HepG2 (cell line): ENCODE measurements around the gene SLC4A11. TPM values are rescaled to one million over a fixed set of nuclear protein-coding genes. Genes with fewer than 3 reads are reported as not detected.

Experiments
- AHDC1 ChIP-seq: sonication (generic); formaldehyde crosslinking; IDR thresholded peaks from 2 replicates; pipeline ENCODE4 v1.5.1; 2020; ENCODE audit warnings: mild to moderate bottlenecking, missing genetic modification reagents, borderline replicate concordance
- FOSL1 ChIP-seq: sonication (generic); formaldehyde crosslinking; IDR thresholded peaks from 2 replicates; pipeline ENCODE4 v1.9.0; 2021; ENCODE audit warnings: missing genetic modification reagents, borderline replicate concordance
- HDAC2 ChIP-seq: sonication (generic); formaldehyde crosslinking; IDR thresholded peaks from 2 replicates; pipeline ENCODE4 v1.4.0; 2020; ENCODE audit warnings: missing genetic modification reagents
- KLF15 ChIP-seq: sonication (generic); formaldehyde crosslinking; IDR thresholded peaks from 2 replicates; pipeline ENCODE4 v1.8.1; 2023; ENCODE audit warnings: borderline replicate concordance, mild to moderate bottlenecking, inconsistent platforms, missing genetic modification reagents, mixed read lengths
- MTERF4 ChIP-seq: sonication (generic); formaldehyde crosslinking; IDR thresholded peaks from 2 replicates; pipeline ENCODE4 v1.8.0; 2023; ENCODE audit warnings: mild to moderate bottlenecking, missing genetic modification reagents
- NFAT5 ChIP-seq: sonication (generic); formaldehyde crosslinking; IDR thresholded peaks from 2 replicates; pipeline ENCODE4 v1.4.0; 2020; ENCODE audit warnings: missing genetic modification reagents
- NONO ChIP-seq, 2 experiments: fragments of 450-650 bp in 1 of 2; sonication (generic) in 1 of 2; formaldehyde crosslinking in 1 of 2; IDR thresholded peaks in 1 of 2; conservative IDR thresholded peaks in 1 of 2; 2 replicates each; pipeline versions ENCODE4 v1.6.1 to v1.8.0; 2017 to 2022; ENCODE audit warnings: mild to moderate bottlenecking in 1 of 2, missing genetic modification reagents in 1 of 2, moderate library complexity in 1 of 2
- RFXANK ChIP-seq: IDR thresholded peaks from 2 replicates; pipeline ENCODE4 v1.6.1; 2016
- TMF1 ChIP-seq: sonication (generic); formaldehyde crosslinking; IDR thresholded peaks from 2 replicates; pipeline ENCODE4 v1.8.1; 2022; ENCODE audit warnings: low read depth, missing genetic modification reagents
- ZNF124 ChIP-seq: sonication (generic); formaldehyde crosslinking; IDR thresholded peaks from 2 replicates; pipeline ENCODE4 v1.4.0; 2020; ENCODE audit warnings: missing genetic modification reagents
- ZNF317 ChIP-seq: sonication (generic); formaldehyde crosslinking; IDR thresholded peaks from 2 replicates; pipeline ENCODE4 v1.5.0; 2020; ENCODE audit warnings: mild to moderate bottlenecking, missing genetic modification reagents
- ZNF33A ChIP-seq: sonication (generic); formaldehyde crosslinking; IDR thresholded peaks from 2 replicates; pipeline ENCODE4 v1.5.1; 2020; ENCODE audit warnings: missing genetic modification reagents, mild to moderate bottlenecking, moderate library complexity, borderline replicate concordance
- ZNF639 ChIP-seq: conservative IDR thresholded peaks from 2 replicates; pipeline ENCODE4 v1.6.1; 2018; ENCODE audit warnings: missing genetic modification reagents
- polyA plus RNA-seq, 8 experiments: library from polyadenylated mRNA; depleted of rRNA in 3 of 8; stranded (reverse) in 7 of 8; unstranded in 1 of 8; fragments of >200 nt; fragmentation: Illumina TruSeq in 4 of 8; extraction: Trizol in 4 of 8; gene quantifications; 2 replicates each; pipeline versions ENCODE4 v1.2.1 to v1.2.3, GENCODE V29; 2011 to 2016; ENCODE audit warnings: low read depth in 4 of 8, missing spikeins in 1 of 8, mixed read lengths in 1 of 8; ENCODE audit not compliant: insufficient read depth in 1 of 8
- total RNA-seq, 5 experiments: library from RNA; depleted of rRNA; stranded (reverse); fragments of >200 nt; fragmentation: Illumina TruSeq; extraction: Trizol; gene quantifications; 2 replicates each; pipeline ENCODE4 v1.2.3, GENCODE V29; 2016; ENCODE audit warnings: low read depth in 1 of 5

Gene SLC4A11
- total and polyA plus RNA-seq, 2 of the 13 experiments (the other 11 are each of a cell fraction or from before 2014, with no cell fraction given): 3.9 to 27.0 TPM

GRCh38 chr20:3204124-3204794 lies 34.7 kb downstream of the SLC4A11 start, which contains the start of gene DDRGK1 (continued):
- TF ChIP-seq NONO (IDR thresholded peaks at IDR 0.05) (no peak), NONO (CRISPR knock-in tag; conservative IDR thresholded peaks at IDR 0.05) (peak; percentile 56; the same call in 1 of the 2 replicates), HDAC2 (CRISPR knock-in tag) (peak; percentile 68), NFAT5 (CRISPR knock-in tag) (peak; percentile 86), ZNF639 (CRISPR knock-in tag) (0 out of 2 replicates have a peak, but pooled peaks have one; percentile 53), MTERF4 (CRISPR knock-in tag) (peak; percentile 28; the same call in 1 of the 2 replicates), AHDC1 (CRISPR knock-in tag) (peak; percentile 44), KLF15 (CRISPR knock-in tag) (peak; percentile 96), ZNF124 (peak; percentile 85), FOSL1 (CRISPR knock-in tag) (peak; percentile 36; the same call in 1 of the 2 replicates), RFXANK (CRISPR knock-in tag) (peak; percentile 43; the same call in 1 of the 2 replicates), ZNF33A (CRISPR knock-in tag) (no peak; the same call in 1 of the 2 replicates), ZNF317 (CRISPR knock-in tag) (peak; percentile 72), TMF1 (CRISPR knock-in tag) (peak; percentile 84; the same call in 1 of the 2 replicates)
